GM19351 (cell line): Measurements from ENCODE around the gene BTBD1.
"Not testable (repeated sequence)": the region's sequence is repeated elsewhere in the genome, so short reads cannot be mapped to it uniquely, and the experiment has no call there.

Experiments
- ATAC-seq: cut with Tn5 transposase; IDR thresholded peaks from one replicate; pipeline ENCODE4 v1.9.1; 2021; ENCODE audit warnings: mild to moderate bottlenecking, moderate library complexity; ENCODE audit not compliant: unreplicated experiment

Gene BTBD1

GRCh38 chr15:83098079-83098478 lies 31.0 kb upstream of the BTBD1 start:
- ATAC-seq, result no peak

DNA sequence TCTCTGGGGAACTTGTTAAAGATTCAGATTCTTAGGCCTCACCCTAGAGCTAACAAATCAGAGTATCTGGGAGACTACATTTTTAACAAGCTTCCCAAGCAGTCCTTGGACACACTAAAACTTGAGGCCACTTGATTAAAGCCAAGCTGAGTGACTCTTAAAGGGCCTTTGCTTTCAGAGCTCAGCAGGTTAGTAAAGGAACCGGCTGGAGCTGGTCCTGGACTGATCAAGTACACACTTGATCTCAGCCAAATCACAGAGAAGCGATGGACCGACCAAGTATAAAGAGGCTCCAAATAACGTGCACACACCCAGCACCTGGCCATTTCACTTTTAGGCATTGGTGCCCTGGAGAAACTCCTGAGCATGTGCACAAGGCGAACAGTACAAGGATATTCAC lies 27.5 kb upstream of the BTBD1 start:
- ATAC-seq, result no peak

- peak; percentile 90 for ATAC-seq
Measured at GRCh38 chr15:83092309-83092976, 25.4 kb upstream of the BTBD1 start.

DNA sequence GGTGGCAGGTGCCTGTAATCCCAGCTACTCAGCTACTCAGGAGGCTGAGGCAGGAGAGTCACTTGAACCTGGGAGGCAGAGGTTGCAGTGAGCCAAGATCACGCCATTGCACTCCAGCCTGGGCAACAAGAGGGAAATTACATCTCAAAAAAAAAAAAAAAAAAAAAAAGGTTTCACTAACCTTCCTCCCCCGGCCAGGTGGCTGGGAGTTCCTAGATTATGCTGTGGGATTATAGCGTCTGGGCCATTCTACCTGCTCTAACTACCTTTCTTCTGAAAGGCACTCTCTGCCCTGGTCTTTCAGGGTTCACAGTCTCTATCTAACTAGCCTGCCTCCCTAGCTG lies 24.9 kb upstream of the BTBD1 start:
- not testable (repeated sequence) for ATAC-seq

GRCh38 chr15:83090465-83090864 lies 23.4 kb upstream of the BTBD1 start:
- no peak for ATAC-seq

- no peak for ATAC-seq
Measured at GRCh38 chr15:83088876-83089275, 21.8 kb upstream of the BTBD1 start.

GRCh38 chr15:83087576-83087975 lies 20.5 kb upstream of the BTBD1 start:
- no peak for ATAC-seq

DNA sequence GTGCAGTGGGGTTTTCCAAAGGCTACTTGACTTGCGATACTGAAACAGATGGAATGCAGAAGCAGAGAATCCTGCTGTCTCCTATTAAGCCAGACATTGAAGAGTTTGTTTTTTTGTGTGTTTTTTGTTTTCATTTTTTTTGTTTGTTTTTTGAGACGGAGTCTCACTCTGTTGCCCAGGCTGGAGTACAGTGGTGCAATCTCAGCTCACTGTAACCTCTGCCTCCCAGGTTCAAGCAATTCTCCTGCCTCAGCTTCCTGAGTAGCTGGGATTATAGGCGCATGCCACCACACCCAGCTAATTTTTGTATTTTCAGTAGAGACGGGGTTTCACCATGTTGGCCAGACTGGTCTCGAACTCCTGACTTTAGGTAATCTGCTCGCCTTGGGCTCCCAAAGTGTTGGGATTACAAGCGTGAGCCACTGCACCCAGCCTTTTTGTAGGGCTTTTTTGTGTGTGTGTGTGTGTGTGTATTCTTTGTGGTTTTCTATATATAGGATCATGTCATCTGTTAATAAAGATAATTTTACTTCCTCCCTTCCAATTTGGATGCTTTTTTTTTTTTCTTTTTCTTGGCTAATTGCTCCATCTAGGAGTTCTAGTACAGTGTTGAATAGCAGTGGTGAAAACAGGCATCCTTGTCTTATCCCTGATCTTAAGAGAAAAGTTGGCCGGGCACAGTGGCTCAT lies 19.0 kb upstream of the BTBD1 start:
- not testable (repeated sequence) for ATAC-seq

- ATAC-seq, result not testable (repeated sequence)
Measured at GRCh38 chr15:83085461-83085860, 18.4 kb upstream of the BTBD1 start.

GRCh38 chr15:83082730-83083386 lies 15.8 kb upstream of the BTBD1 start:
- ATAC-seq, result no peak

GRCh38 chr15:83081256-83082014 lies 14.4 kb upstream of the BTBD1 start:
- no peak for ATAC-seq

DNA sequence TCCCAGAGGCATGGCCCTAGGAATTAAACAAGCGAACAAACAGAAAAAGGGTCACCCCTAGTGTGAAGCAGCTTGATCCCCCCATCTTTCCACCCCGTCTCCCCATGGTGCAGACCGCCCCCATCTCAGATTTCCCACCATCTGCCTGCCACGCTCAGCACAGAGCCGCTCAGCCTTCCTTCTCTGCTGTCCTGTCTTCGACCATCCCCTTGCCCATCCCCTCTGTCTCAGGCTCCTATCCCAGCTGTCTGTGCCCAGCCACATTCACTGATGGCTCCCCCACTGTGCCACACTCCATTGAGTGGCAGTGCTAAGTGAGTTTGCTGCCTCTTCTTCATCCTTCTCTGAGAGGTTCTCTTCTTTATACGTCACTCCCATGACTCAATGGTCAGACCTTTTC lies 11.7 kb upstream of the BTBD1 start:
- ATAC-seq, result no peak

- ATAC-seq, result no peak
Measured at GRCh38 chr15:83077491-83078230, 10.6 kb upstream of the BTBD1 start.

DNA sequence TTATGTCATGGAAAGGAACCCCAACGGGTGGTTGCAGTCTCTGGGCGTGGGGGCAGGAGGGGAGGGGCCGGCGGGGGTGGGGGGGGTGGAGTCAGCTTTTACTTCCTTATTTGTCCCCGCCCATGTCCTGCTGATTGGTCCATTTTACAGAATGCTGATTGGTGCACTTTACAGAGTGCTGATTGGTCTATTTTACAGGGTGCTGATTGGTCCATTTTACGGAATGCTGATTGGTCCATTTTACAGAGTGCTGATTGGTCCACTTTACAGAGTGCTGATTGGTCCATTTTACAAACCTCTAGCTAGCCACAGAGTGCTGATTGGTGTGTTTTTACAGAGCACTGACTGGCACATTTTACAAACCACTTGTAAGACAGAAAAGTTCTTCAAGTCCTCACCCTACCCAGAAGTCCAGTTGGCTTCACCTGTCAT lies 2.2 kb upstream of the BTBD1 start:
- ATAC-seq, result not testable (repeated sequence)

DNA sequence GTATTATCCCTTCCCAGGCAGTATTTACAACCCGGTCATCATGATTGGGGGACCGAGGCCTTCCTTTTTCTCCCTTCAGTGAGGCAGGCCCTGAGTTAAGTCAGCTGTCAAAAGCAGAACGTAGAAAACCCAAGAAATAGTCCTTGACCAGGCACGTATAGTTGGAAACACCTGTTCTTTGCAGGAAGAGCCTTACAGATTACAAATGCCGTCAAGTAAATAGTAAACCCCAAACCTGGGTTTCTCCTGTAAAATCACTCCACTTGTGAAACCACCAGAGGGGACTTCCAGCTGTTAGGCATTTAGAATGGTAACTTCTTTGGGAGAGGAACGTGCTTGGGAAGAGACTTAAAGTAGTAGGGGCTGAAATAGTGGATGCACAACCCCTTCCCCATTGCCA lies 1.0 kb upstream of the BTBD1 start:
- no peak for ATAC-seq

- no peak for ATAC-seq
Measured at GRCh38 chr15:83067638-83067962, 548 bp upstream of the BTBD1 start.

DNA sequence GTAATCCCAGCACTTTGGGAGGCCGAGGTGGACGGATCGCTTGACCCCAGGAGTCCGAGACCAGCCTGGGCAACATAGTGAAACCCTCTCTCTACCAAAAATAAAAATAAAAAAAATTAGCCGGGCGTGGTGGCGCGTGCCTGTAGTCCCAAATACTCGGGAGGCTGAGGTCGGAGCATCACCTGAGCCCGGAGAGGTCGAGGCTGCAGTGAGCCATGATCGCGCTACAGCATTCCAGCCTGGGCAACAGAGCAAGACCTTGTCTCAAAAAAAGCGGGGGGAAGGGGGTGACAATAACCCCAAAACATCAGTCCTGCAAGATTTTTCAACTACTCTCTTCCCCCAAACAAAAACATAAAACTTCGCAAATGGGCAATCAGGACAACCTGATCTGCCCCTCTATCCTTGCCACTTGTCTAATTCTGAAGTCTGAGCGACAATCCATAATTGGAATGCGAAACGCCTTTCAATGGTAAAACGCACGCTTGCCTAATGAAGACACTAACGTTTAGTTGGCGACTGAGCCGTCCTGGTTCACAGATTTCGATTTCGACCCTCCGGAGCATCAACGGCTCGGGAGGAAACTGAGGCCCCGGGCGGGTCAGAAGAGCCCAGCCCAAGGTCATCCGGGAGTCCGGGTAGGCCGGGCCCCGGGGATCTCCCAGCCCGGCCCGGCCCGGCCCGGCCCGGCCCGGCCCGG lies 868 bp downstream of the BTBD1 start:
- ATAC-seq, result no peak

GRCh38 chr15:83065431-83065830 lies 1.6 kb downstream of the BTBD1 start:
- ATAC-seq, result no peak

DNA sequence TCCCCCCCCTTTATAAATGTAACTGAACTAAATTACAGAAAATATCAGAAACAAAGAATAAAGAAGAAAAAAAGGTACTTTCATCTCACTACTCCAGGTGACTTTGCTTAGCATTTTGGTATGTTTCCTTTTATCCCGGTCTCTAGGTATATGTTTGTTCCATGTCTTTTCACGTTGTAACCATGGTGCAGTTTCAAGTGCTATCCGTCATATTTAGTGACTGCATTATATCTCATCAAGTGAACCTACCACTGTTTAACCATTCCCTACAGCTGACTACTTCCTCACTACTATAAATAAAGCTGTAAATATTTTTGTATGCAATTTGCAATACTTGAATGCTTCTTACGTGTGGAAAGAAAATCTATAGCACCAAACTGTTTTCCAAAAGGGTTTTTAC lies 2.2 kb downstream of the BTBD1 start:
- ATAC-seq, result no peak

DNA sequence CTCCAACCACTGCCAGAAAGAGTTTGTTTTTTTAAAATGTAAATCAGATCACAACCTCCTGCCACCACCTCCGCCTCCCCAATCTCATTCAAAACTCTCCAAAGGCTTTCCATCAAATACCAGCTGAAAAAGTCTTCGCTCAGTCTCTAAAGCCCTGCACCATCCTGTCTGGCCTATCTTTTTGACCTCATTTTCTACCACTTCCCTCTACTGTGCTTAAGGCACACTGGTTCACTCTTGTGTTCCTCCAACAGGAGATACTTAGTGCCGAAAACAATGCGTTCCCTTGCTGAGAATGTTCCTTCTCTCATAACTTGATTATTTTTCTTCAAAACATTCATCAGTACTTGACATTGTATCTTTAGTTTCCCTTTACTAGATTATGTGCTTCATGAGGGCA lies 3.5 kb downstream of the BTBD1 start:
- ATAC-seq, result no peak
